GM18867 (cell line): ENCODE results near the gene YIF1A.
A peak's percentile ranks its signal among the peaks of the same experiment; 100 is the strongest.
"Not testable (repeated sequence)": the region's sequence is repeated elsewhere in the genome, so short reads cannot be mapped to it uniquely, and the experiment has no call there.

Experiments
- ATAC-seq: cut with Tn5 transposase; IDR thresholded peaks from one replicate; pipeline ENCODE4 v1.9.1; 2021; ENCODE audit warnings: mild to moderate bottlenecking, moderate library complexity; ENCODE audit not compliant: unreplicated experiment

Gene YIF1A

GRCh38 chr11:66326261-66327111 is 37.5 kb upstream of the YIF1A start:
- ATAC-seq = no peak

- ATAC-seq = no peak
Observed at GRCh38 chr11:66325263-66325671, 36.3 kb upstream of the YIF1A start.

GRCh38 chr11:66324664-66325063 is 35.7 kb upstream of the YIF1A start:
- no peak for ATAC-seq

- ATAC-seq = no peak
Observed at GRCh38 chr11:66323684-66324083, 34.7 kb upstream of the YIF1A start.

GRCh38 chr11:66322732-66323427 is 33.9 kb upstream of the YIF1A start:
- no peak for ATAC-seq

- no peak for ATAC-seq
Observed at GRCh38 chr11:66321606-66322005, 32.7 kb upstream of the YIF1A start.

GRCh38 chr11:66320748-66321147 is 31.8 kb upstream of the YIF1A start:
- ATAC-seq = not testable (repeated sequence)

GRCh38 chr11:66320289-66320688 is 31.3 kb upstream of the YIF1A start:
- ATAC-seq = not testable (repeated sequence)

- no peak for ATAC-seq
Observed at GRCh38 chr11:66318600-66318970, 29.6 kb upstream of the YIF1A start.

- ATAC-seq = no peak
Observed at GRCh38 chr11:66317723-66318599, 29.0 kb upstream of the YIF1A start.

- ATAC-seq = no peak
Observed at GRCh38 chr11:66317322-66317722, 28.4 kb upstream of the YIF1A start.

GRCh38 chr11:66316849-66317251 is 27.9 kb upstream of the YIF1A start, which contains the start of gene CD248:
CD248 (minus strand) TSS chr11:66317044; CDS start chr11:66317027, 17 bp downstream.
- no peak for ATAC-seq

GRCh38 chr11:66315921-66316811 is 27.2 kb upstream of the YIF1A start:
- ATAC-seq = no peak

GRCh38 chr11:66315498-66315885 is 26.5 kb upstream of the YIF1A start:
- no peak for ATAC-seq

GRCh38 chr11:66314561-66315497 is 25.9 kb upstream of the YIF1A start:
- no peak for ATAC-seq

GRCh38 chr11:66314186-66314501 is 25.2 kb upstream of the YIF1A start:
- no peak for ATAC-seq

- ATAC-seq = no peak
Observed at GRCh38 chr11:66313321-66314185, 24.6 kb upstream of the YIF1A start.

GRCh38 chr11:66312549-66313320 is 23.8 kb upstream of the YIF1A start:
- ATAC-seq = peak; percentile 52
